T-helper 2 cell (primary cell): Measurements from ENCODE around the gene SMIM24.
A peak's percentile ranks its signal among the peaks of the same experiment; 100 is the strongest.

ENCODE experiments used
- DNase-seq, 5 experiments: peaks; one replicate each; pipeline versions ENCODE4 v3.0.0 to v3.0.0-alpha.2; 2012 to 2022

SMIM24 gene

DNA sequence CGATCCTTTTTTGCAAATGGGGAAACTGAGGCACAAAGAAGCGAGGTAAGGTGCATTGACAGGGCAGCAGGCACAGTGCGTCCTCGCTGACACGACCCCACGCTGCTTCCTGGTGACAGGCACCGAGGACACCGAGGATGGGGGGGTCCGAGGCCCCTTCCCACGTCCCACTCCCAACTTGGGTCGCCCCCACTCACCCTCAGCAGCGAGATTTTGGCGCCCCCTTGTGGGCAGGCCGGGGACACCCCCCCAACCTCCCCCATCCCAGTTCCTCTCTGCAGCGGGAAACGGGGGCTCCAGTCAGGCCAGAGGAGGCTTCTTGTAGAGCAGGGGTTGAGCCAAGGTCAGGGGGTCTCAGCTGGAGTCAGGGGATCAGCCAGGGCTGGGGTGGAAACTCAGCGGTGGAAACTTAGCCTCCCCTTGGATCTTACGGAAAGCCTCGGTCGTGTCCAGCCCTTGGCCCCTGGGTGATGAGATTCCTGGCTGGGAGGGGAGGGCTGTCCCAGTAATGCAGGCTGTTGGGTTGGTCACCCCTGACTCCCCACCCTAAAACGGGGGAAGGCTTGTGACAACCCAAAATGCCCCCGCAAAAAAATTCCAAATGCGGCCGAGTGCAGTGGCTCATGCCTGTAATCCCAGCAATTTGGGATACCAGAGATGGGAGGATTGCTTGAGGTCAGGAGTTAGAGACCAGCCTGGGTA is 8.2 kb downstream of the SMIM24 start:
- DNase-seq: peak in 3 of 5 experiments; percentile 18 to 22 (median 20)

DNA sequence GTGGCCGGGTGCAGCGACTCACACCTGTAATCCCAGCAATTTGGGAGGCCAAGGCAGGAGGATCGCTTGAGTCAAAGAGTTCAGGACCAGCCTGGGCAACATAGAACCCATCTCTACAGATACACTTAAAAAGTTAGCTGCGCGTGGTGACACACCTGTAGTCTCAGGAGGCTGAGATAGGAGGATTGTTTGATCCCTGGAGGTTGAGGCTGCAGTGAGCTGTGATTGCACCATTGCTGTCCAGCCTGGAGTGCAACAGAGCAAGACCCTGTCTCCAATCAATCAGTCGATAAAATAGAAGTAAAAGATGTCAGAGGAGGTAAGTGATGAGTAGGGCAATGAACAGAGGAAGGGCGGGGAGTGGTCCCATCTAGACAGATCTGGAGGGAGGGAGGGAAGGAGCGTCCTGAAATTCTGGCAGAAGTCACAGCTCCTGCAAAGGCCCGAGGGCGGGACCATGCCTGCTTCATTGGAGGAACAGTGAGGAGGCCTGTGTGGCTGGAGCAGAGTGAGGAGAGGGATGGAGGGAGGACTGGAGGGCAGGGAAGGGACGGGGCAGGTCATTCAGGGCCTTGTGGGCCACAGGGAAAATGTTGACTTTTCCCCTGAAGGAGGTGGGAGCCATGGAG is 9.7 kb downstream of the SMIM24 start:
- no peak for DNase-seq

DNA sequence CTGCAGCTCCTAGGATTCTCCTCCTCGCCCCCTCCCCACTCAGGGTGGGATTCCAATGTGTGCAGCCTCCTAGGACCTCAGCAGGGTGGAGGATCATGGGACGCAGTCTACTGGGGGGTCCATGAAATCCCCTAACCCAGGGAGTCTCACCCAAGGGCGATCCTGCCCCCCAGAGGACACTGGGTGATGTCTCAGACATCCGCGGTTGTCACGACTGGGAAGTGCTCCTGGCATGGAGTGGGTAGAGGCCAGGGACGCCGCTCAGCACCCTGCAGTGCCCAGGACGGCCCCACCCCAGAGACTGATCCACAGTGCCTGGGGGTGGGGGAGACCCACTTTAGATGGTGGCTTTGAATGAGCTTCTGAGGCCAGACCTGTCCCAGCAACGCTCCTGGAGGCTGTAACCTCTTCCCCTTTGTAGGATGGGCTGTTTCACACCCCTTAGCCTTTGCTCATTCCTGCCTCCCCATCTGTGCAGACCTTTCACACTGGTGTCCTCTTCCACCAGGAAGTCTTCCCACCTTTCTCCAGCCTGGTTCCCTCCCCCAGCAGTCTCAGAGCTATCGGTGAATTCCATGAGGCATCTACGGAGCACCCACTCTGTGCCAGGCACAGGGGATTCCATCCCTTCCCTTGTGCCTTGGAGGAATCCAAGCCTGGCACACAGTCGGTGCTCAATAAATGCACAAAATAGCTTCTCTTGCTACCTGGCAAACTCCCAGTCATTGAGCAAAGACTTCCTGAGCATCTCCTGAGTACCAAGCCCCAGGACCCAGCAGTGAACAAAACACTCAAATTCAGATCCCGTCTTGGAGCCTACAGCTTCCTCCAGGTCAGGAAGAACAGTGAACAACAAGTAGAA is 10.5 kb downstream of the SMIM24 start:
- DNase-seq: no peak

DNA sequence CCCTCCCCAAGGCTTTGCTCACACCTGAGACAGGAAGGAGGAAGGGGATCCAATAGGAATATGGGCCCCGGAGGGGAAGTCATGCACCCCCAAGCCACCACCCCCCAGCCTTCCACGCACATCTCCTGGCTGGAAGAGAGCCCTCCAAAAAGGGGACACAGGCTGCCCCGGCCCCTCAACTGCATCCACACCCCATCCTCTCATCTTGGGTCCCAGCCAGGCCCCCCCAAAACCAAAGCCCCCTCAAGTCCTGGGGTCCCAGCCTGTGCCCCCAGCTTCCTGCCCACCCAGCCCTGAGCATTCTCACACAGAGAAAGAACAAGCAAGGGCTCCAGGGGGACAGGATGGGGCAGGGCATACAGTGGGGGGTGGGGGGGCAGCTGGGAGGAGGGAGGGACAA is 12.1 kb downstream of the SMIM24 start:
- DNase-seq: no peak

DNA sequence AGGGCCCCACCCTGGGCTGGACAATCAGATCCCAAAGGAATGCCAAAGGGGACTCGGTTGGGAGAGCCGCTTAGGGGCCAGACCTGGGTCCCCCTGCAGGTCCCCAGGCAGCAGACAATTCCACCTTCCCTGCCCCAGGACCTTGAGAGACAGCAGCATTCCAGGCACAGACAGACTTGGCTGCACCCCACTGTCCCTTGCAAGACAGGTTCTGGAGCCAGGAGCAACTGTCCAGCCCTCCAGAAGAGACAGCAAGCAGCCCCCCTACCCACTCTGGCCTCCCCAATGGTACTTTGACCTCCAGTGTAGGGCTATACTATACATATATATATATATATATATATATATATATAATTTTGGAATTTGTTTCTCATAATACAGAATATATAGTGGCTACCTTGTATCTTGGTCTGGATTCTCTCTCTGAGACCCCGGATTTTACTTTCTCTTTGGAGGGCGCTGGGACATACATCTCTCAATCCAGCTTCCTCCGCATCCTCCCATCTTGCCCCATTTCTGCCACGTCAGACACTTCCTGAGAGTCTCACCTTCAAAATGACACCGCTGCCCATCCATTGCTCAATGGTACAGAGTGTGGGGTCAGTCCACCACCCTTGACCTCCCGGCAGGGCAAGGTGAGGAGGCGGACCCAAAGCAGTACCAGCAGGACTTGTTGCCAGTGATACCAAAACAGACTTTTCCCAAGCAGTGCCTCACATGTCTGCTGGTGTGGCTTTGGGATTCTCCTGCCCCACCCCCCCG is 12.7 kb downstream of the SMIM24 start:
- no peak for DNase-seq

DNA sequence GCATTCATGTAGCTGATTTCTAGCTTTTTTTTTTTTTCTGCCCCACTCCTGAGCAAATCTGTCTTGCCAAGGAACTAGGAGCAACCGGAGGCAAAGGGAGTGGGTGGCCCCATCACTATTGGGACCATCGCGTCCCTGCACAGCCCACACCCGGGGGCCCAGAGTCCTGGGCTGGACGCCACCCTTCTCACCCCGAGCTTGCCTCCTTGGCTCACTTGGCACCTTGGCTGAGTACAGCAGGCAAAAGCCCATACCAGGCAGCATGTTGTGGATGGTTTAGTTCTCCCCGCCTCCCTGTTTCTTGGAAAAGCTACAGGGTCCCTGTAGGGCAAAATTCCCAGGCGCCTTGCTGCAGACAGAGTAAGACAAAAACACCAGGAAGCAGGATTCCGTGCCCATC is 13.7 kb downstream of the SMIM24 start:
- no peak for DNase-seq

DNA sequence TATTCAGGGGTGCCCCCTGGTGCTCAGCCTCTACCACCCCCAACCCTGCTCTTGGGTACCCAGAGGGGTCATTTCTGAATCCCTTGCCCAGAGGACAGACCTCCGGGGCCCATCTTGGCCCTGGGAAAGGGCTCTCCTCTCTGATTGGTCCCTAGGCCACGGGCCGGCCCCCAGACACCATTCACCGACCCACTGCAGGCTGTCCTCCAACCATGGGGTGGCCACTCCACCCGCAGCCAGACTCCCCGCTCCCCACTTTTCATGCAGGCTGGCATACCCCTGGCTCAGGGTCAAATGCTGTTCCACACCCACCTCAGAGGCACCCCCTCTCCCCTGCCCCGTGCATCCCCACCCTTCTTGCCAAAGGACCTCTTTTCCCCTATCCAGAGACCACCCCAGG is 14.8 kb downstream of the SMIM24 start:
- no peak for DNase-seq

DNA sequence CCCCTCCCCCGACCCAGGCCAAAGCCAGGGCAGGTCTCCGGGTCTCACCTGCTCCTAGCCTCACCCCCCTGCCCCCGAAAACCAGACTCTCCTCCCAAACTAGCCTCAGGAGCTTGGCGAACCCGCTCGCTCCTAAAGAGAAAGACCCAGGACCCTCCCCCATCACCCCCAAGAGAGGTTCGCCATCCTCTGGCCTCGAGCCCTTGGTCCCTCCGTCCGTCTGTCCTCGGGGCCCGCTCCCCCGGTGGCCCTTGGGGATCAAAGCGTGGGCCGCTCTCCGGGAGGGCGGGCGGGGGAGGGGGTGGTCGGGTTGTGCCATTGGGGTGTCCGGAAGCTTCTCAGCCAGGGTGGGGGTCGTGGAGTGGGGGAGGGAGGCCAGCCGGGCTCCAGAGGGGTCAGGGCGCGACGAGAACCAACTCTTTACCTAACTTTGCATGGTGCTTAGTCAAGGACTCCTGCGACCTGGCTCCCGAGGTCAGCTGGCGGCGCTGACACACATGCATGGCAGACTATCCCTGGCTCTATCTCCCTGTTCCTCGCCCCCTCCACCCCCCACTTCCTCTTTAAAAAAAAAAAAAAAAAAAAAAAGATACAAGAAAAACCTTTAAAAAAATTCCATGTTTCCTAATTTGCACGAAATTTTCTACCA is 15.6 kb downstream of the SMIM24 start:
- DNase-seq: no peak

DNA sequence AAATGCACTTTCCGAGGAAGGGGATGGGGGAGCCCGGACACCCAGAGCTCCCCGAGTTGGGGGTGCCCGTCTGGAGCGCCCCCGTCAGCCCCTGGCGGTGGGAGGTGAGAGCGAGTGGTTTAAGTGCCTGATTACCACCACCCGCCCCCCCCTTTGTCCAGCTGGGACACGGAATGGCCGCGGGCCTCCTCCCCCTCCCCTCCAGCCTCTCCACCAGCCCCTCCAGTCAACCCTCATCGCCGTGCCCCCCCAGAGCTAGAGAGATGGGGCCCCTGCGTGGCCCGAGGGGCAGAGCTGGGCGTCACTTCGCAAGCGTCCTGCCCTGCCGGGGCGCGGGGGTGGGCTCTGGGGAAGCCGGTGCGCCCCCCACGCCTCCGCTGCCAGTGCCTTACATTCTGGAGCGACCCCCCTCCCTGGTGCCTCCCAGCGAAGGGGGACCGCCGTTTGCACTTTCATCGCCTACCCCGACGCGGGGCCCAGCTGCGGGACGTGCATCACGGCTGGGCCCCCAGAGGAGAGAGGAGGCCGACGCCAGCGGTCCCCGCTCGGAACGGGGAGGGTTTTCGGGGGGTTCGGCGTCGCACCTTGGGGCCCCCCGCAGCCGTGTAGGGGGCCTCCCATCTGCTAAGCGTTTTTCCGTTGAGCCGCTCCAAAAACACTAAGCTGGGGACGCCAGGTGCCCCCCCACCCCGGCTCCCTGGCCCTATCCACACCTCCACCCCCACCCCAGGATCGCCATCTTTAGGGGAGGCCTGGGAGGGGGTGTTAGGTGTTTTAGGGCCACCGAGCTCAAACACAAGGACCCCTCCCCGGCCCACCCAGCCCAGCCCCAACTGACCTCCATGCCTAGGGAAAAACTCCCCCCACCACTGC is 16.4 kb downstream of the SMIM24 start:
- no peak for DNase-seq

DNA sequence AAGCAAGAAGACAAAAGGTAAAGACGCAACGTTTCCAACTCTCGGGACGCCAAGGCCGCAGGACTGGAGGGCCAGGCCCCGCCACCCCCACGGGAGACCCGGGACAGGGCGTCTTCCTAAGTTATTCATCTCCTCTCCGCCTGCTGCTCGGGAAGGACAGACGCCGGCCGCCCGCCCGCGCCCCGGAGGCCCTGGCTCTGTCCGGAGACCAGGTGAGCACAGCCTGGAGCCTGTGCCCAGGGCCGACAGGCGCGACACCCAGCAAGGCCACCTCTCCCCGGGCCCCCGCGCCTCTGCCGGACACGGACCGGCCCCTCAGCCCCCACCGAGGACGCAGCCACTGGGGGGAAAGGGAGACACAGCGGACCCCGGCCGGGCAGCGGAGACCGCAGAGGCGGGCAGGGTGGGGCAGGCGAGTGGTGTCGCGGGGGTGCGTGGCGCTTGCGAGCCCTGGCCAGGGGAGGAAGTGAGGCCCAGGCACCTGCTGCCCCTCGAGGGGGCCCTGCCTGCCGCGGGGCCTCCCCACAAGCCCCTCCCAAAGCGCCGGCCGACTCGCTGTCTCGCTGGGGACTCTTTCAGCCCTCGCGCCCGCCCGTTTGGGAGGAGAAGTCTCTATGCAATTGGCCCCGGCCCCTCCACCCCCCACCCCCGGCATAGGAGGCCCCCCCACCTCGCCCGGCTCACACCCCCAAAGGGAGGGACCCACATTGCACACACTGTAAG is 17.2 kb downstream of the SMIM24 start:
- no peak for DNase-seq

DNA sequence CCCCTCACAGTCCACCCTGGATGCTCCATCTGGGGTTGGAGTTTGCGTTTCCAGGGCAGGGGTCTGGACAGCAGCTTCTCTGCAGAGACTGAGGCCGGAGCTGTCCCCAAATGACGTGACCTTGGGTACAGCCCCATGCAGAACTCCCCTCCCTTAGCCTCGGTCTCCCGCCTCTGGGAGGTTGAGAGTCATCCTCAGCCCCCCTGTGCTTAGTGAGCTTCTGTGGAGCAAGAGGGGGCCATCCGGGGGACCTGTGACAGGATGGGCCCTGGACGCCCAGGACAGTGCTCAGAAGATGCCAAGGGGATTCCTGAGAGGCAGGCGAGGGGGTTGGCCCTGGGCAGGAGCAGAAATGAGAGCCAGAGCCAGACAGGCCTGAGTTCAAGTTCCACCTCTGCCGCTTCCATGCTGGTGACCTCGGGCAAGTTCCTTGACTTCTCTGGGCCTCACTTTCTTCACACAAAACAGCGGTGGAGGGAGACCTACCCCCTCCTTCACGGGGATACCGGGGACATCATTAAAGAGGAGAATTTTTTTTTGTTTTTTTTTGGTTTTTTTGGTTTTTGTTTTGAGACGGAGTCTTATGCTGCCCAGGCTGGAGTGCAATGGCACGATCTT is 20.3 kb downstream of the SMIM24 start:
- no peak for DNase-seq

DNA sequence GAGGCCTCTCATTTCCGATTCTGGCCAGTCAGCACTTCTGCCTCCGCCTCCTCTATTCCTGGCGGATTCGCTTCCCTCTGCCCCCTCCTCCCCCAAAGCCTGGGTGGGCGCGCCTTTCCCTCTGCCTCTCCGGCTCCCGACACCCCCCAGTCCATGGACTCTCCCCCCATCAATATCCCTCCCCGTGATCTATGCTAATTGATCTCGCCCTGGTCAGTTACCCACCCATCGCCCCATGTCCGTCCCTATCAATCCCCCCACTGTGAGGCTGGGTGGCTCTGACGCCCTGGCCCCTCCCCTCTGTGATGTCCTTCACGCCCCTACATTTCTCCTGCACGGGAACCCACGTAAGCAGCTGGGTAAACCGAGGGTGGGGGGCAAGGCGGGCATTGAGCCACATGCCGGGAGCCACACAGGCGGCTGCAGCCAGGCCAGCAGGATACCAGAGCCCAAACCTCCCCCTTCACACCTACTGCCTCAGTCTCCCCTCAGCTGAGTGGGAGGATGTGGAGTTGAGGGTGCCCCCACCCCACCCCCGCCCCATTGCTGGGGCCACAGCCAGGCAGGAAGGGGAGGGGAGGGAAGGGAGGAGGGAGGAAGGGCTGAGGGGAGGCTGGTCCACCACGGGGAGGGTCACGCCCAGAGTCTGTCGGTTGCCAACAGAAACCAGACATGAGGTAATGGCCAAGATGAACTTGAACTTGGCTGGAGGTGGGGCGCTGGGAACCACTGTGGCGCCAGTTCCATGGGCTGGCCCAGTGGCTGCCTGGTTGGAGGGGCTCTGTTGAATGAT is 21.0 kb downstream of the SMIM24 start:
- peak in 1 of 5 experiments; percentile 14 for DNase-seq

DNA sequence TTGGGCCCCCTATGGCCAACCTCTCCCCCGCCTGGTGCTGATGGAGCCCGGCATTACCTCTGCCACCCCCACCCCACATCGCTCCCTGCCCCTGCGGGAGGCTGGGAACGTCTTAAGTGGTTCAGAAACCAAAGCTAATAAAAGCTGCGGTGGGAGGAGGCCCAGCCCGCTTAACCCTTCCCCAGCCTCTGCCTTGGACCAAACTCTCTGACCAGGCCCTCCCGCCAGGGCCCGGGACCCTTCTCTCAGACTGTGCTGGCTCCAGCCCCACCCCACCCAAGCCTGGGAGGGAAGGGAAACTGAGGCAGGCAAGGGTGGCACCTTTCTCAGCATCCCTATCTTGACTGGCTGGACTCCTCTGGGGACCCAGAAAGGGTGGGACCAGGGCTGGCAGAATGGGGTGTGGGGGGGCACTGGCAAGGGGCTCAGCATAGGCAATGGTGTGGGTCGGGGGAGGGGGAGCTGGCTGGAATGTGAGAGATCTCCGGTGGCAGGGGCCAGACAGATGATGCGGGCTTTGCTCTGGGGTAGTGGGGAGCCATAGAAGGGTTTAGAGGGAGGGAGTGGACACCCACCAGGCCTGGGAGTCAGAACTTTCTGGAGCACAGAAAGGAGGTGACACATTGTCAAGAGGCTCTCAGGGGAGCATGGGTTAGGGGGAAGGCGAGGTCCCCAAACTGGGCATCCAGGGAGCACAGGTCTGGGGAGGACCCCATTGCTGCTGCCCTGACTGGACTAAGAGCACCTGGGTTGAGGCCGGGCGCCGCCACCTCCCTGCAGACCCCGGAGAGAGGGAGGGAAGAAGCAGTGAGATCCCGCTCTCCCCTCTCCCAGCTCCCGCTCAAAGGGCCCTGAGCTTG is 21.9 kb downstream of the SMIM24 start:
- DNase-seq: no peak

DNA sequence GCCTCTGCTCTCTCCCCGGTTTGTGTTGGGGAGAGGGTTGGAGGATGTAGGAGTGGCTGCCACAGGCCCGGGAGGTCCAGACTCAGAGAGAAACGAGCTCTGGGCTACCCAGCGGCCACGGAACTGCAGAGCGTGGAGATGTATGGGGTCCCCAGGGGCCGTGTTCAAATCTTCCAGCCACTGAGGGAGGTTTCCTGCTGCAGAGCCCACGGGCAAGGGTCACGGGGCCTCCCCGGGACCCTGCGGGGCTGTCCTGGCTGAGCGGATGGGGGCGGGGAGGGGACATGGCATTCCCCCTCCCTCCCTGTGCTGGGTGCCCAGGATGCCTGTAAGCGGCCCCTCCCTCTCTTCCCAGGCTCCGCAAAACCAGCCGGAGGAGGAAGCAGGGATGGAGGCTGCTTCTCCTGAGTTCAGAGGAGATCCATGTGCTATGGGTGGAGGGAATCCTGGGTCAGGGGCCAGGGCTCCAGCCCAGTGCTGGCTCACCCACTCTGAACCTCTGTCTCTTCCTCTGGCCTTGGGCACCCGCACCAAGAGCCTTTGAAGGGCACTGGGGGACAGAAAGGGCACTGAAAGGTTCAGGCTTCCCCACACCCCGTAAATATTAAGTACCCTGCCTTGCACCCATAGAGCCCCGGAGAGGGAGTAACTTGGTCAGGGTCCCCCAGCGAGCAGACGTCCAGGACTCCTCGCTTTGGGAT is 22.6 kb downstream of the SMIM24 start:
- DNase-seq: no peak

DNA sequence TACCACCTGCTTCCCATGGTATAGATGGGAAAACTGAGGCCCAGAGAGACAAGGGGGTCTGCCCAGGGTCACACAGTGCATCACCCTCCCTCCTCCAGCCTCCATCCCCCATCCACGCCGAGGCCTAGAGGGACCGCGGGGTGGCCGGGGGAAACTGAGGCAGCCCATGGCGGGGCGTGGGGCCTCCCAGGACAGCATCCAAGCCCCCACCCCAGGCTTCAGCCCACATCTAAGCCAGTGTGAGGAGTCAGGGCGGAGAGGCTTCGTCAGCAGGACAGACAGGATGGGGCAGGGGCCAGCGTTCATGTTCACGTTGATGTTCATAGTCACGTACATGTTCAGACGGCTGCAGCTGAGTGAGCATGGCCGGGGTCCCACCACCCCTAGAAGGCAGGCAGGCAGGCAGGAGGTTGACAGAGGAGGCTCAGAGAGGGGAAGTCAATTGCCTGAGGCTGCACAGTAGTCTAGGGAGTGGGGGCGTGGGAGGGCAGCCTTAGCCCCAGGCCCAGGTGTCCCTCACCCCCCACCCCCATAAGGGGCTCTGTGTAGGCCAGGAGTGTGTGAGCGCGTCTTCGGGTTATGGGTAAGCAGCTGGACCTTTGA is 23.3 kb downstream of the SMIM24 start:
- DNase-seq: no peak

DNA sequence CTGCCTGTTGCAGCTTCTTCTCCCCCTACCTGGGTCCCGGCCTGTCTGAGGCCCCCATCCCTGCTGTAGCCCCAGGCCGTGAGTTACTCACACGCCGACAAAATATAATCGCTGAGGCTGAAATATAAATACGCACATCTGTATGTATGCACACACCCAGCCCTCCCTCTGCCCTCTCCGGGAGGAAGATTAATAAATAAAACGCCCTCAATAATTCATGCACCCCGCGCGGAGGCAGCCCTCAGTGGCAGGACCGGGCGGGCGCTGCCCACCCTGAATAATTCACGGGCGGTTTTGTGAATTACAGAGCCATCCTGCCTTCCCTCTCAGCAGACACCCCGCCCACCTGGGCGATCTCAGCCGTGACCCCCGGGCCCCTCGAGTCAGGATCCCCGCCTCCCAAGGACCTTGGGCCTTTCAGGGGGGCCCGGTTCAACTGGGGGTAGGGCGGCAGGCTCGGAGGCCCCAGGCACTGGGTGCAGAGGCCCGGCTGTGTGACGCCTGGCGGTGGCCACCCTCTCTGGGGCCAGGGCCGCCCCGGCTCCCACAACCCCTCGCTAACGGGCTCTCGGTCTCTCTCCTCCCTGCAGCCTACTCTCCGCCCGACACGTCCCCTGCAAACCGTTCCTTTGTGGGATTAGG is 24.2 kb downstream of the SMIM24 start:
- no peak for DNase-seq
